K562 (cell line): Measurements from ENCODE around the gene RNF214. TPM values are rescaled to one million over a fixed set of nuclear protein-coding genes. Genes with fewer than 3 reads are reported as not detected.

Source experiments
- BACH1 ChIP-seq: fragments of 200-800 bp; sonication (Bioruptor generic); IDR thresholded peaks from 2 replicates; pipeline ENCODE4 v1.6.1; 2016; ENCODE audit warnings: missing genetic modification characterization, missing compliant biosample characterization
- CEBPG ChIP-seq, 3 experiments: fragments of 200-800 bp in 1 of 3; sonication (Bioruptor generic) in 1 of 3; sonication (generic) in 1 of 3; formaldehyde crosslinking in 1 of 3; IDR thresholded peaks in 2 of 3; conservative IDR thresholded peaks in 1 of 3; 2 replicates each; pipeline versions ENCODE4 v1.6.1 to v1.8.0; 2016 to 2022; ENCODE audit warnings: missing compliant biosample characterization in 2 of 3, missing genetic modification characterization in 2 of 3, mild to moderate bottlenecking in 1 of 3, missing genetic modification reagents in 1 of 3
- ELF2 ChIP-seq: fragments of 250-450 bp; sonication (Bioruptor Pico); IDR thresholded peaks from 2 replicates; pipeline ENCODE4 v1.5.0; 2021; ENCODE audit warnings: mild to moderate bottlenecking
- FOXA3 ChIP-seq, 2 experiments: fragments of 450-650 bp in 1 of 2; sonication (generic) in 1 of 2; formaldehyde crosslinking; IDR thresholded peaks in 1 of 2; conservative IDR thresholded peaks in 1 of 2; 2 replicates each; pipeline versions ENCODE4 v1.4.0 to v1.8.0; 2020 to 2022; ENCODE audit warnings: mild to moderate bottlenecking in 2 of 2, missing genetic modification reagents in 1 of 2
- FOXP4 ChIP-seq: sonication (generic); formaldehyde crosslinking; IDR thresholded peaks from 2 replicates; pipeline ENCODE4 v1.8.0; 2022; ENCODE audit warnings: mild to moderate bottlenecking, missing genetic modification reagents, borderline replicate concordance
- GMEB1 ChIP-seq: fragments of 250-450 bp; sonication (Bioruptor Pico); IDR thresholded peaks from 2 replicates; pipeline ENCODE4 v1.4.0; 2020; ENCODE audit warnings: mild to moderate bottlenecking
- HOMEZ ChIP-seq: fragments of 250-450 bp; sonication (Bioruptor Pico); IDR thresholded peaks from 2 replicates; pipeline ENCODE4 v1.4.0; 2020; ENCODE audit warnings: mild to moderate bottlenecking, moderate library complexity
- NR2C1 ChIP-seq, 2 experiments: fragments of 450-650 bp; IDR thresholded peaks; 2 replicates each; pipeline ENCODE4 v1.6.1; 2017; ENCODE audit warnings: mild to moderate bottlenecking in 2 of 2, antibody characterized with exemption in 1 of 2, inconsistent platforms in 1 of 2, missing compliant biosample characterization in 1 of 2, missing genetic modification characterization in 1 of 2
- PHF21A ChIP-seq: fragments of 450-650 bp; IDR thresholded peaks from 2 replicates; pipeline ENCODE4 v1.6.1; 2017; ENCODE audit warnings: low read depth, borderline replicate concordance
- PHF8 ChIP-seq: fragments of 200-600 bp; sonication (generic); IDR thresholded peaks from 2 replicates; pipeline ENCODE4 v1.6.1; 2012; ENCODE audit warnings: mixed run types, mild to moderate bottlenecking, inconsistent platforms, low read length, moderate library complexity, borderline replicate concordance
- PKNOX1 ChIP-seq: fragments of 450-650 bp; IDR thresholded peaks from 2 replicates; pipeline ENCODE4 v1.6.1; 2016
- POLR3A ChIP-seq: IDR thresholded peaks from 2 replicates; pipeline ENCODE4 v1.6.1; 2011; ENCODE audit warnings: borderline replicate concordance, mild to moderate bottlenecking, moderate library complexity; ENCODE audit not compliant: insufficient read length, insufficient read depth; ENCODE audit errors: extremely low read depth
- RBM34 ChIP-seq: fragments of 200-400 bp; formaldehyde crosslinking; IDR thresholded peaks from 2 replicates; pipeline ENCODE4 v1.6.1; 2018; ENCODE audit warnings: low read length, borderline replicate concordance; ENCODE audit not compliant: insufficient read depth
- SPI1 ChIP-seq: IDR thresholded peaks from 2 replicates; pipeline ENCODE4 v1.6.1; 2011; ENCODE audit warnings: low read depth, low read length, control low read depth, borderline replicate concordance
- TGIF2 ChIP-seq: sonication (generic); formaldehyde crosslinking; IDR thresholded peaks from 2 replicates; pipeline ENCODE4 v1.8.1; 2022; ENCODE audit warnings: mild to moderate bottlenecking, missing genetic modification reagents, moderate library complexity
- USF2 ChIP-seq: sonication (generic); formaldehyde crosslinking; IDR thresholded peaks from 2 replicates; pipeline ENCODE4 v1.5.0; 2020; ENCODE audit warnings: missing genetic modification reagents
- ZBED1 ChIP-seq: IDR thresholded peaks from 2 replicates; pipeline ENCODE4 v1.6.1; 2014
- ZNF586 ChIP-seq: fragments of 450-650 bp; formaldehyde crosslinking; conservative IDR thresholded peaks from 2 replicates; pipeline ENCODE4 v1.4.0; 2020; ENCODE audit warnings: mild to moderate bottlenecking, moderate library complexity
- polyA plus RNA-seq, 8 experiments: library from polyadenylated mRNA; depleted of rRNA in 4 of 8; stranded (reverse) in 5 of 8; unstranded in 3 of 8; fragments of >200 nt; fragmentation: Nextera tagmentation in 2 of 8; fragmentation: Illumina TruSeq in 1 of 8; extraction: Ambion mirVana in 2 of 8; extraction: Trizol in 1 of 8; gene quantifications; 2 replicates each; pipeline versions ENCODE4 v1.2.1 to v1.2.3, GENCODE V29; 2011 to 2014; ENCODE audit warnings: inconsistent platforms in 1 of 8, missing spikeins in 1 of 8
- total RNA-seq, 7 experiments: library from RNA; depleted of rRNA in 6 of 7; stranded (reverse); fragments of >200 nt in 6 of 7; fragmentation: Illumina TruSeq in 2 of 7; extraction: Trizol in 2 of 7; gene quantifications; 2 replicates each; pipeline versions ENCODE4 v1.2.1 to v1.2.3, GENCODE V29; 2011 to 2021; ENCODE audit warnings: low replicate concordance in 1 of 7

The RNF214 gene
- total and polyA plus RNA-seq, 9 of the 15 experiments (the other 6 are each of a cell fraction or from before 2014, with no cell fraction given), result 6.6 to 24.8 (median 11.9) TPM

GRCh38 chr11:117327567-117328374, 95.3 kb downstream of the RNF214 start, which contains the start of gene CEP164 (continued):
- TF ChIP-seq ELF2 (CRISPR knock-in tag) (peak; percentile 93), CEBPG (CRISPR knock-in tag; IDR thresholded peaks at IDR 0.05) (peak; percentile 97), CEBPG (tag; conservative IDR thresholded peaks at IDR 0.05 in 1 of 2, IDR thresholded peaks at IDR 0.05 in 1 of 2) (peak; percentile 61 to 91; a peak in 3 of 4 replicates), SPI1 (peak; percentile 57; the same call in 1 of the 2 replicates), ZNF586 (CRISPR knock-in tag) (no peak), ZBED1 (no peak), NR2C1 (IDR thresholded peaks at IDR 0.05) (peak; percentile 85), NR2C1 (tag; IDR thresholded peaks at IDR 0.05) (peak; percentile 90), PHF21A (no peak), PHF8 (peak; percentile 59), USF2 (no peak), HOMEZ (CRISPR knock-in tag) (no peak), RBM34 (no peak), POLR3A (no peak), BACH1 (tag) (no peak), FOXA3 (CRISPR knock-in tag; conservative IDR thresholded peaks at IDR 0.05 in 1 of 2, IDR thresholded peaks at IDR 0.05 in 1 of 2) (no peak), GMEB1 (CRISPR knock-in tag) (peak; percentile 44), PKNOX1 (peak; percentile 95), TGIF2 (CRISPR knock-in tag) (no peak), FOXP4 (CRISPR knock-in tag) (peak; percentile 92)
